HUES6 (cell line): ENCODE measurements around the gene FAM217A.

Source experiments
- H3K27ac ChIP-seq: 2 replicates; pipeline ENCODE4 v1.7.0; 2013; ENCODE audit warnings: low read depth, mild to moderate bottlenecking, low read length, inconsistent platforms
- H3K27me3 ChIP-seq: 2 replicates; pipeline ENCODE4 v1.6.1; 2013; ENCODE audit warnings: low read length; ENCODE audit not compliant: control insufficient read depth, insufficient read depth
- H3K36me3 ChIP-seq: 2 replicates; pipeline ENCODE4 v1.6.1; 2013; ENCODE audit warnings: low read length; ENCODE audit not compliant: control insufficient read depth, insufficient read depth
- H3K4me1 ChIP-seq: 2 replicates; pipeline ENCODE4 v1.6.1; 2013; ENCODE audit warnings: low read length; ENCODE audit not compliant: control insufficient read depth, insufficient read depth
- H3K4me3 ChIP-seq: 2 replicates; pipeline ENCODE4 v1.5.1; 2013; ENCODE audit warnings: low read depth, low read length
- H3K9ac ChIP-seq: one replicate; pipeline ENCODE4 v1.6.1; 2013; ENCODE audit warnings: mild to moderate bottlenecking, low read length
- H3K9me3 ChIP-seq: 2 replicates; pipeline ENCODE4 v1.6.1; 2013; ENCODE audit warnings: low read depth, low read length; ENCODE audit not compliant: control insufficient read depth, insufficient read depth

Gene FAM217A

GRCh38 chr6:4021854-4022695, 56.9 kb downstream of the FAM217A start:
- no peaks in the 10 kb centered on the region for H3K9me3 ChIP-seq
- H3K4me1 ChIP-seq, result peaks cover 17% of the 10 kb centered on the region
- H3K4me3 ChIP-seq, result peak overlapping the region; percentile 94
- peak overlapping the region; percentile 93 for H3K9ac ChIP-seq
- peaks cover 3% of the 10 kb centered on the region; the same call in 1 of the 2 replicates for H3K36me3 ChIP-seq
- H3K27ac ChIP-seq, result peak overlapping the region; percentile 96
- no peaks in the 10 kb centered on the region for H3K27me3 ChIP-seq

GRCh38 chr6:4021133-4021853, 57.6 kb downstream of the FAM217A start:
- Histone ChIP-seq H3K36me3 (peaks cover 2% of the 10 kb centered on the region; the same call in 1 of the 2 replicates), H3K27me3 (no peaks in the 10 kb centered on the region), H3K4me3 (peak overlapping the region; percentile 94), H3K27ac (peak overlapping the region; percentile 96), H3K9me3 (no peaks in the 10 kb centered on the region), H3K4me1 (peaks cover 17% of the 10 kb centered on the region), H3K9ac (peak overlapping the region; percentile 93)

GRCh38 chr6:4020822-4021132, 58.2 kb downstream of the FAM217A start:
- Histone ChIP-seq H3K9ac (peak overlapping the region; percentile 93), H3K4me1 (peaks cover 17% of the 10 kb centered on the region)

GRCh38 chr6:4018924-4019236, 60.1 kb downstream of the FAM217A start:
- peak overlapping the region; percentile 95; the same call in 1 of the 2 replicates for H3K27ac ChIP-seq
- H3K4me1 ChIP-seq, result peaks cover 10% of the 10 kb centered on the region
- H3K4me3 ChIP-seq, result peak overlapping the region; percentile 86
- H3K27me3 ChIP-seq, result no peaks in the 10 kb centered on the region
- no peaks in the 10 kb centered on the region; the same call in 1 of the 2 replicates for H3K9me3 ChIP-seq
- H3K9ac ChIP-seq, result peak overlapping the region; percentile 93
- peaks cover 6% of the 10 kb centered on the region; the same call in 1 of the 2 replicates for H3K36me3 ChIP-seq

More at GRCh38 chr6:4020822-4021132, 58.2 kb downstream of the FAM217A start:
- no peaks in the 10 kb centered on the region for H3K27me3 ChIP-seq
- H3K4me3 ChIP-seq, result peak overlapping the region; percentile 94
- no peaks in the 10 kb centered on the region for H3K9me3 ChIP-seq
- peaks cover 2% of the 10 kb centered on the region; the same call in 1 of the 2 replicates for H3K36me3 ChIP-seq
- H3K27ac ChIP-seq, result peak overlapping the region; percentile 96; the same call in 1 of the 2 replicates
